ENCODE data around the gene OR6S1. TPM values are rescaled to one million over a fixed set of nuclear protein-coding genes. Genes with fewer than 3 reads are reported as not detected.

OR6S1 gene
- total and polyA plus RNA-seq, 2 experiments from 2014 or later: not detected

DNA sequence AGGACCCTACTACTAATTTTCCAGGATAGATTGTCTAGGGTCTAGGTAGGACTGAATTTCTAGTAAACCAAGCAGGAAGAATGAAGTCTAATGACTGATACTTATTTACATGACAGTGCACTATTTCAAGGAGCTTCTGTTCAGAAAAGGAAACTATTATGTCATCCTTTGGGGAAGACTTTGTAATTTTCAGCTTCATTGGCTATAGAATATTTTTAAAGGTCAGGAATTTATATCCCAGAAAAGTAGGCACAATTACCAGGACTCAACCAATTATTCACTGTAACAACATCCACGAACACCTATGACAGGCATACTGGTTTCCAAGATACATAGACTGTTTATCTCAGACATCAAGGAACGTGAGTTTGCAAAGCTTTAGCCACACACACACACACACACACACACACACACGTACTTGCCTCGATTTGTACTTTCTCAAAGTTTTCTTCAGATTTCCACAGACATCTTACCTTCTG lies 23.2 kb downstream of the OR6S1 start (continued):
- TF ChIP-seq, protein P1, sequence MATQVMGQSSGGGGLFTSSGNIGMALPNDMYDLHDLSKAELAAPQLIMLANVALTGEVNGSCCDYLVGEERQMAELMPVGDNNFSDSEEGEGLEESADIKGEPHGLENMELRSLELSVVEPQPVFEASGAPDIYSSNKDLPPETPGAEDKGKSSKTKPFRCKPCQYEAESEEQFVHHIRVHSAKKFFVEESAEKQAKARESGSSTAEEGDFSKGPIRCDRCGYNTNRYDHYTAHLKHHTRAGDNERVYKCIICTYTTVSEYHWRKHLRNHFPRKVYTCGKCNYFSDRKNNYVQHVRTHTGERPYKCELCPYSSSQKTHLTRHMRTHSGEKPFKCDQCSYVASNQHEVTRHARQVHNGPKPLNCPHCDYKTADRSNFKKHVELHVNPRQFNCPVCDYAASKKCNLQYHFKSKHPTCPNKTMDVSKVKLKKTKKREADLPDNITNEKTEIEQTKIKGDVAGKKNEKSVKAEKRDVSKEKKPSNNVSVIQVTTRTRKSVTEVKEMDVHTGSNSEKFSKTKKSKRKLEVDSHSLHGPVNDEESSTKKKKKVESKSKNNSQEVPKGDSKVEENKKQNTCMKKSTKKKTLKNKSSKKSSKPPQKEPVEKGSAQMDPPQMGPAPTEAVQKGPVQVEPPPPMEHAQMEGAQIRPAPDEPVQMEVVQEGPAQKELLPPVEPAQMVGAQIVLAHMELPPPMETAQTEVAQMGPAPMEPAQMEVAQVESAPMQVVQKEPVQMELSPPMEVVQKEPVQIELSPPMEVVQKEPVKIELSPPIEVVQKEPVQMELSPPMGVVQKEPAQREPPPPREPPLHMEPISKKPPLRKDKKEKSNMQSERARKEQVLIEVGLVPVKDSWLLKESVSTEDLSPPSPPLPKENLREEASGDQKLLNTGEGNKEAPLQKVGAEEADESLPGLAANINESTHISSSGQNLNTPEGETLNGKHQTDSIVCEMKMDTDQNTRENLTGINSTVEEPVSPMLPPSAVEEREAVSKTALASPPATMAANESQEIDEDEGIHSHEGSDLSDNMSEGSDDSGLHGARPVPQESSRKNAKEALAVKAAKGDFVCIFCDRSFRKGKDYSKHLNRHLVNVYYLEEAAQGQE (IDR thresholded peaks at IDR 0.05; ENCODE audit: unreplicated experiment): no peak
- no peak for TF ChIP-seq ZNF331 (CRISPR knock-in tag; IDR thresholded peaks at IDR 0.05; ENCODE audit: low read depth)
- TF ChIP-seq JUNB (IDR thresholded peaks at IDR 0.05; ENCODE audit: unreplicated experiment): no peak
- TF ChIP-seq, protein P2, sequence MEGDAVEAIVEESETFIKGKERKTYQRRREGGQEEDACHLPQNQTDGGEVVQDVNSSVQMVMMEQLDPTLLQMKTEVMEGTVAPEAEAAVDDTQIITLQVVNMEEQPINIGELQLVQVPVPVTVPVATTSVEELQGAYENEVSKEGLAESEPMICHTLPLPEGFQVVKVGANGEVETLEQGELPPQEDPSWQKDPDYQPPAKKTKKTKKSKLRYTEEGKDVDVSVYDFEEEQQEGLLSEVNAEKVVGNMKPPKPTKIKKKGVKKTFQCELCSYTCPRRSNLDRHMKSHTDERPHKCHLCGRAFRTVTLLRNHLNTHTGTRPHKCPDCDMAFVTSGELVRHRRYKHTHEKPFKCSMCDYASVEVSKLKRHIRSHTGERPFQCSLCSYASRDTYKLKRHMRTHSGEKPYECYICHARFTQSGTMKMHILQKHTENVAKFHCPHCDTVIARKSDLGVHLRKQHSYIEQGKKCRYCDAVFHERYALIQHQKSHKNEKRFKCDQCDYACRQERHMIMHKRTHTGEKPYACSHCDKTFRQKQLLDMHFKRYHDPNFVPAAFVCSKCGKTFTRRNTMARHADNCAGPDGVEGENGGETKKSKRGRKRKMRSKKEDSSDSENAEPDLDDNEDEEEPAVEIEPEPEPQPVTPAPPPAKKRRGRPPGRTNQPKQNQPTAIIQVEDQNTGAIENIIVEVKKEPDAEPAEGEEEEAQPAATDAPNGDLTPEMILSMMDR (conservative IDR thresholded peaks at IDR 0.05; ENCODE audit: low read depth in 2 of 2): no peak
- TF ChIP-seq CREB1 (CRISPR knock-in tag; IDR thresholded peaks at IDR 0.05; ENCODE audit: low read depth): no peak
- TF ChIP-seq EZH2phosphoT487 (IDR thresholded peaks at IDR 0.05; ENCODE audit: unreplicated experiment): no peak
- no peak for TF ChIP-seq NANOG (IDR thresholded peaks at IDR 0.05; ENCODE audit: borderline replicate concordance)
- no peak for TF ChIP-seq POLR2AphosphoS5 (IDR thresholded peaks at IDR 0.05; ENCODE audit: low read depth)
- TF ChIP-seq EZH2 (IDR thresholded peaks at IDR 0.05; ENCODE audit: low read depth, unreplicated experiment): no peak
- TF ChIP-seq, protein P3, sequence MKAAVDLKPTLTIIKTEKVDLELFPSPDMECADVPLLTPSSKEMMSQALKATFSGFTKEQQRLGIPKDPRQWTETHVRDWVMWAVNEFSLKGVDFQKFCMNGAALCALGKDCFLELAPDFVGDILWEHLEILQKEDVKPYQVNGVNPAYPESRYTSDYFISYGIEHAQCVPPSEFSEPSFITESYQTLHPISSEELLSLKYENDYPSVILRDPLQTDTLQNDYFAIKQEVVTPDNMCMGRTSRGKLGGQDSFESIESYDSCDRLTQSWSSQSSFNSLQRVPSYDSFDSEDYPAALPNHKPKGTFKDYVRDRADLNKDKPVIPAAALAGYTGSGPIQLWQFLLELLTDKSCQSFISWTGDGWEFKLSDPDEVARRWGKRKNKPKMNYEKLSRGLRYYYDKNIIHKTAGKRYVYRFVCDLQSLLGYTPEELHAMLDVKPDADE (IDR thresholded peaks at IDR 0.05): no peak

DNA sequence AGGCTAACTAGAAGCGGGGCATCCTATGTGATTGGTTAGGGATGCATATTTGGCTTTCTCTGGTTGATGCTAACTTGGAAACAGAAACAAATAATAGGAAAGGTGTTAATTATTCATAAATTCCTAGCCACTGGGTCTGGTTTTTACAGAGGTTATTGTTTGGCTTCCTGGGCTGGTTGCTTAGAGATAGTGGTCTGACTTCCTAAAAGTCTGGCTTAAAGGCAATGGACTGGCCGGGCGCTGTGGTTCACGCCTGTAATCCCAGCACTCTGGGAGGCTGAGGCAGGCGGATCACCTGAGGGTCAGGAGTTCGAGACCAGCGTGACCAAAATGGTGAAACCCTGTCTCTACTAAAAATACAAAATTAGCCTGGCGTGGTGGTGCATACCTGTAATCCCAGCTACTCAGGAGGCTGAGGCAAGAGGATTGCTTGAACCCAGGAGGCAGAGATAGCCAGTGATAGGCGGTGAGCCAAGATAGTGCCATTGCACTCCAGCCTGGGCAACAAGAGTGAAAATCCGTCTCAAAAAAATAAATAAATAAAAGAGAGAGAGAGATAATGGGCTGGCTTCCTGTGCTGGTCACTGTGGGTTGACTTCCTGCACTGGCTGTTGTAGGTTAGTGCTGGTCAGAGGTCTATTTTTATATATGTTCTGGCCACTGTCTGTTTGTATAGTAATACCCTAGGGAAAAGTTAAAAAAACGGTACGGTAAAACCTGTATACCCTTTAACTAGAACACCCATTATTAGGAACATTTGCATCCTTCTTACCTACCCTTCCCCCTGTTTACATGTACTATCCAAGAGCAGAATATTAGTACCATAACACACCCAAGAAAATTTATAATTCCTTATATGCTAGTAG lies 24.1 kb downstream of the OR6S1 start:
- Histone ChIP-seq H3K4me1 (ENCODE audit: insufficient read depth) (peaks cover 14% of the 10 kb centered on the region), H3K27me3 (ENCODE audit: insufficient read depth) (peaks cover 9% of the 10 kb centered on the region), H2AFZ (no peak overlapping the region), H3K27ac (ENCODE audit: low read depth) (no peak overlapping the region), H3F3A (replicated peaks; ENCODE audit: low read depth) (no peaks in the 10 kb centered on the region), H3K9me2 (ENCODE audit: insufficient read depth) (no peaks in the 10 kb centered on the region), H3K4me3 (no peak overlapping the region), H3K36me3 (ENCODE audit: insufficient read depth) (no peaks in the 10 kb centered on the region), H3K79me2 (replicated peaks; ENCODE audit: insufficient read depth) (no peaks in the 10 kb centered on the region), H3K4me2 (no peak overlapping the region), H4K20me1 (replicated peaks; ENCODE audit: insufficient read depth) (no peaks in the 10 kb centered on the region)
- Mint-ChIP-seq H3K9me3 (no peaks in the 10 kb centered on the region), H3K4me3 (no peak overlapping the region), H3K36me3 (ENCODE audit: low read depth) (no peaks in the 10 kb centered on the region), H3K27me3 (ENCODE audit: insufficient read depth, low read depth, poor library complexity) (peaks cover 7% of the 10 kb centered on the region), H3K27ac (no peak overlapping the region), H3K4me1 (peaks cover 12% of the 10 kb centered on the region)
- ATAC-seq (no peak), DNase-seq (ENCODE audit: low spot score) (no peak)
- no peak for TF ChIP-seq CREB1 (CRISPR knock-in tag; IDR thresholded peaks at IDR 0.05; ENCODE audit: low read depth)
- TF ChIP-seq POLR2AphosphoS5 (IDR thresholded peaks at IDR 0.05; ENCODE audit: low read depth): no peak
- TF ChIP-seq JUNB (IDR thresholded peaks at IDR 0.05; ENCODE audit: unreplicated experiment): no peak
- TF ChIP-seq, protein P2 (conservative IDR thresholded peaks at IDR 0.05; ENCODE audit: low read depth in 2 of 2): no peak
- no peak for TF ChIP-seq EZH2phosphoT487 (IDR thresholded peaks at IDR 0.05; ENCODE audit: unreplicated experiment)
- TF ChIP-seq STAT1 (IDR thresholded peaks at IDR 0.05; ENCODE audit: unreplicated experiment): no peak
- TF ChIP-seq, protein P1 (IDR thresholded peaks at IDR 0.05; ENCODE audit: unreplicated experiment): no peak
- TF ChIP-seq, protein P3 (IDR thresholded peaks at IDR 0.05): no peak
